ENCODE results near the gene PRKAA2.

PRKAA2 gene

DNA sequence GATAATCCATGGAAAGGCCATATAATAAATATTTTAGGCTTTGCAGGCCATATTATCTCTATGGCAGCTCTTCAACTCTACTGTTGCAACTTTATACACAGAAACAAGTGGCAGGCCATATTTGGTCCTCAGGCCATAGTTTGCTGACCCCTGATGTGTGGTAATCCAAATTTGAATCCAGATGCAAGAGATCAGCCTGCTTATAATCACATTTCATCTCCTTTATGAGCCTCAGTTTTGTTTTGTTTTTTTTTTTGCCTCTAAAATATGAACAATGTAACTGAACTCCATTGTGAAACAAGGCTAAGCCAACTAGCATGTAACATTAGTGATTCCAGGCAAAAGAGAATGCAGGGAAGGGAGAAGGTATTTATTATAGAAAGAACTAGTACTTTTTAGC lies 81.6 kb downstream of the PRKAA2 start:
- no peak for ATAC-seq

- no peak for ATAC-seq
Measured at GRCh38 chr1:56728964-56729363, 83.8 kb downstream of the PRKAA2 start.

DNA sequence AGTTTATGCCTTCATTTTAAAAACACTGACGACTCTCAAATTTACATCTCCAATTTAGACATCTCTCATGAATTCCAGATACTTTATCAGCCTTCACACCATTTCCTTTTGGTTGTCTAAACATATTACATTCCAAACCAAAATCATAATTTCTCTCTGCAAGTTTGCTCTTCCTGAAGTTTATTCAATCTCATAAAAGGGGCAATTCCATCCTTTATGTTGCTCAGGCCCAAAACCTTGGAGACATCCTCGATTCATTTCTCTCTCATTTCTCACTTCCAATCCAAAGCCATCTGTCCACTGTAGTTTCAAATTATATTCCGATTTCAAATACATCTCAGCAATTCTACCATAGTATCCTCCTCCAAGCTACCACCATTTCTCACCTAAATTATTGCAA lies 100.1 kb downstream of the PRKAA2 start:
- ATAC-seq = no peak

- no peak for ATAC-seq
Measured at GRCh38 chr1:56754708-56755479, 109.8 kb downstream of the PRKAA2 start.

DNA sequence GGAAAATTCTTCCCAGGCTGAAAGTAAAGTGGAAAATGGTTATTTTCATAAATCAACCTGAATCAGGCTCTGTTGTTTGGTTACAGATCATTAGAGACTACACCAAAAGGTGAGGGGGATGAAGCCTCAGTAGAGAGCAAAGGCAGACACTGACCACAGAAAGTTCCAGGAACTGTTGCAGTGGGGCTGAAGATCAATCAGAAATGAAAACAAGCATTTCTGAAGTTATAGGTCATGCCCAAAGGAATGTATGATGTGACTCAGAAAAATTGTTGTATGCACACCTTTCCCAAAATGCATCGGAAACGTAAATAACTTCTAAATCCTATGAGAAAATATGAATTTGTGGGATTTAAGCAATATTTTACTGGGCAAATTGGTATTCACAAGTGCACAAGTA lies 110.8 kb downstream of the PRKAA2 start:
- no peak for ATAC-seq

DNA sequence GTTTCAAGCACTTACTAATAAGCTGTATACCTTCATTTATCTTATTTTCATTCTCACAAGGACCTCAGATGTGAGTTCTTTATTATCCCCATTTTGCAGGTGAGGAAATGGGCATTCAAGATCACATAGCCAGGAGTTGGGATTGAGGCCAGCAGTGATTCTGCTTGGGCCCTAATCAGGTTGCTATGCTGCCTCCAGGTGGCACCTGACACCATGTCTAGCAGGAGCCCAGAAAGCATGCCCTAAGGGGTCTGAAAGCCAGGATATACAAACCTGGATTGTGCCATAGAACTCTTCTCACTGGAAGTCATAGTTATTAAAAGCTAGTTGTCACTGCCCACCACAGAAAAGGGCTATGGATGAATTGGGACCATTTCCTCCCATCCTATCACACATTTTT lies 113.0 kb downstream of the PRKAA2 start:
- no peak for ATAC-seq

- no peak for ATAC-seq
Measured at GRCh38 chr1:56758794-56759193, 113.7 kb downstream of the PRKAA2 start.

All from activated CD4-positive, CD25-positive, alpha-beta regulatory T cell treated with anti-CD3 and anti-CD28 coated beads, Interleukin-2, amount 50 U/mL, for 24 hours (primary cell).